ENCODE data around the gene MVB12B.

The MVB12B gene

GRCh38 chr9:126372716-126373115 lies 46.1 kb downstream of the MVB12B start:
- TF ChIP-seq, protein P1, sequence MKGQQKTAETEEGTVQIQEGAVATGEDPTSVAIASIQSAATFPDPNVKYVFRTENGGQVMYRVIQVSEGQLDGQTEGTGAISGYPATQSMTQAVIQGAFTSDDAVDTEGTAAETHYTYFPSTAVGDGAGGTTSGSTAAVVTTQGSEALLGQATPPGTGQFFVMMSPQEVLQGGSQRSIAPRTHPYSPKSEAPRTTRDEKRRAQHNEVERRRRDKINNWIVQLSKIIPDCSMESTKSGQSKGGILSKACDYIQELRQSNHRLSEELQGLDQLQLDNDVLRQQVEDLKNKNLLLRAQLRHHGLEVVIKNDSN (IDR thresholded peaks at IDR 0.05), result no peak
- TF ChIP-seq CEBPB (IDR thresholded peaks at IDR 0.05) (no peak), TEAD4 (IDR thresholded peaks at IDR 0.05) (no peak), EGR1 (IDR thresholded peaks at IDR 0.05) (no peak), EP300 (IDR thresholded peaks at IDR 0.05; ENCODE audit: borderline replicate concordance) (no peak), ZBTB7A (IDR thresholded peaks at IDR 0.05; ENCODE audit: low read depth) (no peak), YY1 (IDR thresholded peaks at IDR 0.05; ENCODE audit: low read depth) (no peak), RAD21 (IDR thresholded peaks at IDR 0.05; ENCODE audit: low read depth) (no peak), TAF1 (IDR thresholded peaks at IDR 0.05; ENCODE audit: low read depth) (no peak), MAX (IDR thresholded peaks at IDR 0.05) (no peak), TCF12 (IDR thresholded peaks at IDR 0.05; ENCODE audit: low read depth) (no peak), CREB1 (IDR thresholded peaks at IDR 0.05; ENCODE audit: low read depth) (no peak), FOXM1 (IDR thresholded peaks at IDR 0.05; ENCODE audit: borderline replicate concordance, low read depth) (no peak), NFIC (IDR thresholded peaks at IDR 0.05) (no peak), REST (IDR thresholded peaks at IDR 0.05; ENCODE audit: low read depth) (no peak)

GRCh38 chr9:126373241-126373640 lies 46.6 kb downstream of the MVB12B start:
- no peak for TF ChIP-seq TAF1 (IDR thresholded peaks at IDR 0.05; ENCODE audit: low read depth)
- no peak for TF ChIP-seq TEAD4 (IDR thresholded peaks at IDR 0.05)
- TF ChIP-seq YY1 (IDR thresholded peaks at IDR 0.05; ENCODE audit: low read depth), result no peak
- TF ChIP-seq ZBTB7A (IDR thresholded peaks at IDR 0.05; ENCODE audit: low read depth), result no peak
- no peak for TF ChIP-seq EGR1 (IDR thresholded peaks at IDR 0.05)

- TF ChIP-seq RAD21 (IDR thresholded peaks at IDR 0.05; ENCODE audit: low read depth) (no peak), TAF1 (IDR thresholded peaks at IDR 0.05; ENCODE audit: low read depth) (no peak), REST (IDR thresholded peaks at IDR 0.05; ENCODE audit: low read depth) (no peak), CREB1 (IDR thresholded peaks at IDR 0.05; ENCODE audit: low read depth) (no peak), TCF12 (IDR thresholded peaks at IDR 0.05; ENCODE audit: low read depth) (no peak), CEBPB (IDR thresholded peaks at IDR 0.05) (no peak), EGR1 (IDR thresholded peaks at IDR 0.05) (no peak), YY1 (IDR thresholded peaks at IDR 0.05; ENCODE audit: low read depth) (no peak), TEAD4 (IDR thresholded peaks at IDR 0.05) (no peak), FOXM1 (IDR thresholded peaks at IDR 0.05; ENCODE audit: borderline replicate concordance, low read depth) (no peak), ZBTB7A (IDR thresholded peaks at IDR 0.05; ENCODE audit: low read depth) (no peak), EP300 (IDR thresholded peaks at IDR 0.05; ENCODE audit: borderline replicate concordance) (no peak)
Measured at GRCh38 chr9:126374366-126374781, 47.7 kb downstream of the MVB12B start.

- TF ChIP-seq CREB1 (IDR thresholded peaks at IDR 0.05; ENCODE audit: low read depth) (no peak), TAF1 (IDR thresholded peaks at IDR 0.05; ENCODE audit: low read depth) (no peak), FOXM1 (IDR thresholded peaks at IDR 0.05; ENCODE audit: borderline replicate concordance, low read depth) (no peak), TCF12 (IDR thresholded peaks at IDR 0.05; ENCODE audit: low read depth) (no peak), REST (IDR thresholded peaks at IDR 0.05; ENCODE audit: low read depth) (no peak), NFIC (IDR thresholded peaks at IDR 0.05) (no peak), EP300 (IDR thresholded peaks at IDR 0.05; ENCODE audit: borderline replicate concordance) (no peak), ZBTB7A (IDR thresholded peaks at IDR 0.05; ENCODE audit: low read depth) (no peak), TEAD4 (IDR thresholded peaks at IDR 0.05) (no peak), CEBPB (IDR thresholded peaks at IDR 0.05) (no peak)
- TF ChIP-seq, protein P1 (IDR thresholded peaks at IDR 0.05), result no peak
Measured at GRCh38 chr9:126375386-126375785, 48.8 kb downstream of the MVB12B start.

Data from Ishikawa (cell line).